Hepatocyte (in vitro differentiated cells): ENCODE results near the gene CDC42BPG.

ENCODE experiments used
- CTCF ChIP-seq: fragments of 200-600 bp; sonication (generic); IDR thresholded peaks from 2 replicates; pipeline ENCODE4 v1.5.1; 2016; ENCODE audit warnings: antibody characterized with exemption, mild to moderate bottlenecking; ENCODE audit not compliant: poor library complexity
- EZH2phosphoT487 ChIP-seq: fragments of 200-600 bp; sonication (generic); IDR thresholded peaks from one replicate; pipeline ENCODE4 v1.6.1; 2018; ENCODE audit warnings: antibody characterized with exemption, mild to moderate bottlenecking, low read depth, moderate library complexity; ENCODE audit not compliant: unreplicated experiment, severe bottlenecking

GRCh38 chr11:64892411-64892831, 48.0 kb upstream of the CDC42BPG start:
- no peak for TF ChIP-seq EZH2phosphoT487
- TF ChIP-seq CTCF: no peak
